Sigmoid colon (tissue), 7 donors: ENCODE data around the gene AGT. TPM values are rescaled to one million over a fixed set of nuclear protein-coding genes. Genes with fewer than 3 reads are reported as not detected.

Source experiments
- DNase-seq: peaks from one replicate; pipeline ENCODE4 v3.0.0-alpha.2; 2019
- H3K27ac ChIP-seq, 4 donors: fragments of 200-600 bp; sonication (generic); one replicate each; pipeline ENCODE4 v1.5.1; 2016 to 2019; ENCODE audit warnings: mild to moderate bottlenecking in 1 of 4
- H3K27me3 ChIP-seq, 3 donors: fragments of 200-600 bp; sonication (generic); one replicate each; pipeline ENCODE4 v1.5.1; 2019; ENCODE audit warnings: mild to moderate bottlenecking in 1 of 3
- H3K36me3 ChIP-seq, 4 donors: fragments of 200-600 bp; sonication (generic); one replicate each; pipeline ENCODE4 v1.5.1; 2016 to 2019
- H3K4me1 ChIP-seq, 4 donors: fragments of 200-600 bp; sonication (generic); one replicate each; pipeline ENCODE4 v1.5.1; 2017 to 2019
- H3K4me3 ChIP-seq, 4 donors: fragments of 200-600 bp; sonication (generic); one replicate each; pipeline ENCODE4 v1.5.1; 2017 to 2019; ENCODE audit warnings: mild to moderate bottlenecking in 2 of 4, moderate library complexity in 1 of 4
- H3K9me3 ChIP-seq, 4 donors: fragments of 200-600 bp in 3 of 4; sonication (generic) in 3 of 4; one replicate each; pipeline versions ENCODE4 v1.5.1 to v1.6.1; 2013 to 2019
- EP300 ChIP-seq, 4 donors: sonication (generic); formaldehyde crosslinking; IDR thresholded peaks; one replicate each; pipeline ENCODE4 v1.6.1; 2017; ENCODE audit warnings: antibody characterized with exemption in 4 of 4
- POLR2A ChIP-seq, 2 donors: fragments of 450-650 bp; IDR thresholded peaks; one replicate each; pipeline ENCODE4 v1.6.1; 2016; ENCODE audit warnings: antibody characterized with exemption in 2 of 2, mild to moderate bottlenecking in 2 of 2, moderate library complexity in 2 of 2
- POLR2AphosphoS5 ChIP-seq, 4 donors: sonication (generic); formaldehyde crosslinking; IDR thresholded peaks; one replicate each; pipeline ENCODE4 v1.6.1; 2017; ENCODE audit warnings: antibody characterized with exemption in 4 of 4
- WGBS, 2 donors: extraction: QIAGEN DNeasy Blood & Tissue Kit; methylation state at CpG; one replicate each; pipeline ENCODE4 v1.1.7; 2013; 5-methylcytosine and 5-hydroxymethylcytosine counted together
- intact Hi-C: fragments of 100-400 bp; cut with DNase I; formaldehyde crosslinking; loops from one replicate; pipeline ENCODE4 v1.15.1; 2023
- polyA plus RNA-seq, 3 donors: library from polyadenylated mRNA; stranded (reverse); fragments of 200-250 nt; gene quantifications; one replicate each; pipeline ENCODE4 v1.2.3, GENCODE V29; 2013
- total RNA-seq, 4 donors: library from RNA; depleted of rRNA; stranded (reverse); fragments of >200 nt; gene quantifications; one replicate each; pipeline ENCODE4 v1.1.0, GENCODE V29; 2016
- TF ChIP-seq, protein P1 (sequence below), 4 experiments: fragments of 450-650 bp in 3 of 4; fragments of 200-600 bp in 1 of 4; IDR thresholded peaks; one replicate each; pipeline ENCODE4 v1.5.1; 2016 to 2019; ENCODE audit warnings: antibody characterized with exemption in 4 of 4, mild to moderate bottlenecking in 3 of 4, moderate library complexity in 2 of 4
- donor health status: healthy with polysubstance abuse.
- donor health status: Bipolar disorder and iron deficiency.
- donor health status: healthy.

Gene AGT
- total and polyA plus RNA-seq, 7 donors, result 0.36 to 9.2 (median 1.7) TPM

GRCh38 chr1:230749150-230749549, 35.2 kb upstream of the AGT start:
- no peaks in the 10 kb centered on the region for H3K27me3 ChIP-seq
- no peak for DNase-seq
- intact Hi-C loops, result no loop called here
- TF ChIP-seq EP300 (IDR thresholded peaks at IDR 0.05) (no peak), POLR2A (IDR thresholded peaks at IDR 0.05) (no peak), POLR2AphosphoS5 (IDR thresholded peaks at IDR 0.05) (no peak)
- TF ChIP-seq, protein P1, sequence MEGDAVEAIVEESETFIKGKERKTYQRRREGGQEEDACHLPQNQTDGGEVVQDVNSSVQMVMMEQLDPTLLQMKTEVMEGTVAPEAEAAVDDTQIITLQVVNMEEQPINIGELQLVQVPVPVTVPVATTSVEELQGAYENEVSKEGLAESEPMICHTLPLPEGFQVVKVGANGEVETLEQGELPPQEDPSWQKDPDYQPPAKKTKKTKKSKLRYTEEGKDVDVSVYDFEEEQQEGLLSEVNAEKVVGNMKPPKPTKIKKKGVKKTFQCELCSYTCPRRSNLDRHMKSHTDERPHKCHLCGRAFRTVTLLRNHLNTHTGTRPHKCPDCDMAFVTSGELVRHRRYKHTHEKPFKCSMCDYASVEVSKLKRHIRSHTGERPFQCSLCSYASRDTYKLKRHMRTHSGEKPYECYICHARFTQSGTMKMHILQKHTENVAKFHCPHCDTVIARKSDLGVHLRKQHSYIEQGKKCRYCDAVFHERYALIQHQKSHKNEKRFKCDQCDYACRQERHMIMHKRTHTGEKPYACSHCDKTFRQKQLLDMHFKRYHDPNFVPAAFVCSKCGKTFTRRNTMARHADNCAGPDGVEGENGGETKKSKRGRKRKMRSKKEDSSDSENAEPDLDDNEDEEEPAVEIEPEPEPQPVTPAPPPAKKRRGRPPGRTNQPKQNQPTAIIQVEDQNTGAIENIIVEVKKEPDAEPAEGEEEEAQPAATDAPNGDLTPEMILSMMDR (IDR thresholded peaks at IDR 0.05), result no peak
- H3K4me1 ChIP-seq, result peaks cover 0 to 13% (median 11%) of the 10 kb centered on the region in 4 donors
- no peaks in the 10 kb centered on the region for H3K9me3 ChIP-seq
- no peak overlapping the region for H3K4me3 ChIP-seq
- H3K27ac ChIP-seq, result no peak overlapping the region
- 71 to 78% methylated on average over 12 of the region's 12 CpGs for WGBS, 2 donors
- no peaks in the 10 kb centered on the region for H3K36me3 ChIP-seq

DNA sequence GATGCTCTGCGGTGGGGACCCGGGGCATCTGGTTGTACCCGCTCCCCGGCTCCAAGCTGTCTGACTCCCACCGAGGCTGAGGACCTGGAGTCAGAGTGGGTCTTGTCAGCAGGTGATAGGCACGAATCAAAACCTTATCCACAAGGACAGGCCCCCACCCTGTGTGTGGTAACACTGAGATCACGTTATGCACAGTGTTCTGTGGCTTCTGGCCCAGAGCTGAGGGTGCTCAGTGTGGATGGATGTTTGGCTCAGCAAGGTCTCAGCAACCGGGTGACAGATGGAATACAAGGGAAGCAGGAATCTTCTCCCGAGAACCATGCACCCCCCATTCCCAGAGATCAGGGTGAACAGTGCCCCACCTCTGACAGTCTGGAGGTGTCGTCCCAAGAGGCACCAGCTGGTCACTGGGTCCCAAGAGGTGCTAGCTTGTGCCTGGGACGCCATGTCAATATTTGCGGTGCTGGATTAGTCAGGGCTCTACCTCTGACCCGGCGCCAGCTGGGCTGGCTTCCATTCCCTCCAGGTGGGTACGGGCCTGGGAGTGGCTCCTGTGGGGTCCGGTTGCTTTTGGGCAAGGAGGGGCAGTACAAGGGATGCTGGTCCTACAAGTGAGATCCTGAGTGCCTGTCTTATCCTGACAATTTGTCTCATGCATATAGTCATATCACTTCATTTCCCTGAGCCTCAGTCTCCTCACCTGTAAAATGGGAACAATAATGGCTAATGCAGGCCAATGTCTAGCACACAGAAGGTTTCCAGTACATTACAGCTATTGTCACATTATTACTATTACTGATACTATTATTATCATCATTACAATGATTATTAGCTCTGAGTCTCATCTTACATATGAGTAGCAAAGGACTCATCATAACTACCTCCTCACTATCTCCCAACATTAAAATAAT, 34.2 kb upstream of the AGT start:
- WGBS, 2 donors, result 54 to 81% methylated on average over 16 of the region's 16 CpGs
- Histone ChIP-seq H3K36me3 (no peaks in the 10 kb centered on the region), H3K9me3 (no peaks in the 10 kb centered on the region), H3K4me3 (no peak overlapping the region), H3K27ac (no peak overlapping the region), H3K27me3 (no peaks in the 10 kb centered on the region), H3K4me1 (peaks cover 0 to 4% (median 2%) of the 10 kb centered on the region in 4 donors)
- no peak for TF ChIP-seq EP300 (IDR thresholded peaks at IDR 0.05)
- TF ChIP-seq POLR2AphosphoS5 (IDR thresholded peaks at IDR 0.05), result no peak
- TF ChIP-seq POLR2A (IDR thresholded peaks at IDR 0.05), result no peak
- TF ChIP-seq, protein P1 (IDR thresholded peaks at IDR 0.05), result no peak
- intact Hi-C loops, result no loop called here
- DNase-seq, result no peak

- Histone ChIP-seq H3K27ac (no peak within 1 kb of the TSS), H3K4me3 (no peak within 1 kb of the TSS), H3K4me1 (no peaks in the 10 kb centered on the region), H3K36me3 (no peaks in the 10 kb centered on the region), H3K27me3 (no peaks in the 10 kb centered on the region), H3K9me3 (no peaks in the 10 kb centered on the region)
- intact Hi-C loops, result no loop called here
- DNase-seq, result no peak
- WGBS, 2 donors, result 55 to 68% methylated on average over 14 of the region's 14 CpGs
- TF ChIP-seq POLR2A (IDR thresholded peaks at IDR 0.05) (no peak), EP300 (IDR thresholded peaks at IDR 0.05) (no peak), POLR2AphosphoS5 (IDR thresholded peaks at IDR 0.05) (no peak)
- TF ChIP-seq, protein P1 (IDR thresholded peaks at IDR 0.05), result no peak
These were observed 33.3 kb upstream of the AGT start, which contains the start of gene CAPN9 for GRCh38 chr1:230747127-230747730. TSS of gene CAPN9 (plus strand) at chr1:230747388. CDS start at chr1:230747497, 109 bp downstream.

- no peak overlapping the region for H3K4me3 ChIP-seq
- H3K36me3 ChIP-seq, result no peaks in the 10 kb centered on the region
- H3K9me3 ChIP-seq, result no peaks in the 10 kb centered on the region
- no peak for TF ChIP-seq EP300 (IDR thresholded peaks at IDR 0.05)
- H3K27ac ChIP-seq, result no peak overlapping the region
- H3K27me3 ChIP-seq, result no peaks in the 10 kb centered on the region
- H3K4me1 ChIP-seq, result no peaks in the 10 kb centered on the region
- DNase-seq, result no peak
- intact Hi-C loops, result no loop called here
- 33 to 76% methylated on average over 4 of the region's 4 CpGs for WGBS, 2 donors
These were observed 32.7 kb upstream of the AGT start for GRCh38 chr1:230746617-230747016.

DNA sequence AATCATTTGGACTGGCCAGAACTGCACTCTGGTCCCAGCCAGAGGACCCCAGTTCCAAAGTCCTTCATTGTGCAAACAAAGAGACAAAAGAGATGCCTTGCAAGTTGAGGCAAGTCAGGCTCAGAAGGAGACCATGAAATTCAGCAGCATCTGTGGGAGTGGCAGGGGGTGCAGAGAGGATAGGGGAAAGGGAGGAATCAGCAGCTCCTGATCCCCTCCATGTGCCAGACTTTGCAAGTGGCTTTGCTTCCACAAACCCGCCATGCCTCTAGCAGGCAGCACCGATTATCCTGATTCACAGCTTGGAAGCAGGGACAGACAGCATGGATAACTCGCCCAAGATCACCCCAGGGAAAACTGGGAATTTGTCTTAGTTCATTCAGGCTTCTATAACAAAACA, 31.1 kb upstream of the AGT start:
- no peak for DNase-seq
- no peak overlapping the region for H3K4me3 ChIP-seq
- H3K27me3 ChIP-seq, result no peaks in the 10 kb centered on the region
- 83 to 93% methylated on average over 3 of the region's 3 CpGs for WGBS, 2 donors
- intact Hi-C loops, result no loop called here
- no peak overlapping the region for H3K27ac ChIP-seq
- TF ChIP-seq EP300 (IDR thresholded peaks at IDR 0.05), result no peak
- no peak for TF ChIP-seq POLR2A (IDR thresholded peaks at IDR 0.05)
- no peak for TF ChIP-seq POLR2AphosphoS5 (IDR thresholded peaks at IDR 0.05)
- TF ChIP-seq, protein P1 (IDR thresholded peaks at IDR 0.05), result no peak
- H3K4me1 ChIP-seq, result no peaks in the 10 kb centered on the region
- H3K9me3 ChIP-seq, result no peaks in the 10 kb centered on the region
- H3K36me3 ChIP-seq, result no peaks in the 10 kb centered on the region
